HG03571 (cell line): ENCODE measurements around the gene LSM14A.
"Not testable (repeated sequence)": the region's sequence is repeated elsewhere in the genome, so short reads cannot be mapped to it uniquely, and the experiment has no call there.

Source experiments
- ATAC-seq: cut with Tn5 transposase; IDR thresholded peaks from one replicate; pipeline ENCODE4 v1.9.1; 2021; ENCODE audit not compliant: unreplicated experiment

Gene LSM14A

DNA sequence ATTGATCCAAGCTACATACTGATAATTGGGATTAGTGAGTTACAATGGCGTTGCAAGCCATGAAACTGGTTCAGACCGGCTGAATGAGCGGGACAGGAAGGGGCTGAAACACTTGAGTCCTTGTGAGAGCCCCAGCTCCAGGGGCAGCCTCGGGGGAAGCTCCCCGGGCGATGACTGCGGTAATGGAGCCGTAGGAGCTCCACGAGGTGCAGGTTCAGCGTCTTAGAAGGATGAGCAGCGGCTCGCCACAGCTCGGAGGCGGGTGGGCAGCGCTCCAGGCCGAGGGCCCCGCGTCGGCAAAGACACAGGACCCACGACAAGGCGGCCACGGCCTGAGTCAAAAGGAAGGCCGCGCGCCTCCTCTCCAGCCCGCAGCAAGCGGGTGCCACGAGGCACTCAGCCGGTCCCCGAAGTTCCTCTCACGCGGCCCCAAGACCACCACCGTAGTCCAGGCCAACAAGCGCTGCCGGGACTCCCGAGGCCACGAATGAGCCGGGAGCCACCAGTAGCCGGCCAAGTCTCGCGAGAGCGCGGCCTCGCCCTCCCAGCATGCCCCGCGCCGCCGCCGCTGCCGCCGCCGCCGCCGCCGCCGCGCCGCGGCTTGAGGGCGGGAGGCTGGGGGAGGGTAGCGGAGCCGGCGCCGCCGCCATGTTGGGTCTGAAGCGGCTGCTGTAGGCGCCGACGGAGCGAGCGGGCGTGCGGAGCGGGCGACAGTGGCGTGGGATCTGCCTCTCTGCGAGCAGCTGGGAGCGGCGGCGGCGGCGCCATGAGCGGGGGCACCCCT lies at the start of gene LSM14A:
LSM14A (plus strand) TSS at position 628 of the 784 bp plus-strand sequence; CDS start at position 767, 139 bp downstream.
- ATAC-seq, result peak; percentile 67

DNA sequence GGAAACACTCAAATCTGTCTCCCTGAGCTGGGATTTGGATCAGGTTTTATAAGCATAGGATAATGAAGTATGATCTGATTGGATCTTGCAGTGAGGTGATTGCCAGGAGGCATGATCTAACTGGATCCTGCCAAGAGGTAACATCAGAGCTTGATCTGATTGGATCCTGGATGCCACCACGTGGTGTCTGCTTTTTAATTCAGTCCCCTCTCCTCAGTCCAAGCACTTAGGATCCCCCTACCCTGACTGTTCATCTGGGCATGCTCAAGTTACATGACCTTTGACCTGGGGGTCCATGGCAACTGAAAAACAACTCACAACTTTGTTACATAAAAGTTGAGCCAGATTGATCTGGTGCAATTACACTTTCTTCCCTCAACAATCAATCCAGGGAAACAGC lies 47.5 kb upstream of the LSM14A start:
- ATAC-seq, result no peak

GRCh38 chr19:34126966-34127365 lies 45.3 kb upstream of the LSM14A start:
- ATAC-seq, result no peak

DNA sequence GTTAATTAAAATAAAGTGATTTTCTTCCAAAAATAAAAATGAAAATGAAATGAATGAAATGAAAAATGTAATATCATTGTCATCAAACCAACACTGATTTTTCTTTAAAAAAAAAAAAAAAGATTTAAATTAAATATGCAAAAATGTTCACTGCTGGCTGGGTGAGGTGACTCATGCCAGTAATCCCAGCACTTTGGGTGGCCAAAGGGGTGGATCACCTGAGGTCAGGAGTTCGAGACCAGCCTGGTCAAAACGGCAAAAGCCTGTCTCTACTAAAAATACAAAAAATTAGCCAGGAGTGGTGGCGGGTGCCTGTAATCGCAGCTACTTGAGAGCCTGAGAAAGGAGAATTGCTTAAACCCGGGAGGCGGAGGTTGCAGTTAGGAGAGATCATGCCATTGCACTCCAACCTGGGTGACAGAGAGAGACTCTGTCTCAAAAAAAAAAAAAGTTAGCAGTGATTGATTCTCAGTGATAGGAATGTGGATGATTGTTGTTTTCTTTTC lies 44.6 kb upstream of the LSM14A start:
- no peak for ATAC-seq

- no peak for ATAC-seq
These were observed 43.6 kb upstream of the LSM14A start for GRCh38 chr19:34128558-34129250.

DNA sequence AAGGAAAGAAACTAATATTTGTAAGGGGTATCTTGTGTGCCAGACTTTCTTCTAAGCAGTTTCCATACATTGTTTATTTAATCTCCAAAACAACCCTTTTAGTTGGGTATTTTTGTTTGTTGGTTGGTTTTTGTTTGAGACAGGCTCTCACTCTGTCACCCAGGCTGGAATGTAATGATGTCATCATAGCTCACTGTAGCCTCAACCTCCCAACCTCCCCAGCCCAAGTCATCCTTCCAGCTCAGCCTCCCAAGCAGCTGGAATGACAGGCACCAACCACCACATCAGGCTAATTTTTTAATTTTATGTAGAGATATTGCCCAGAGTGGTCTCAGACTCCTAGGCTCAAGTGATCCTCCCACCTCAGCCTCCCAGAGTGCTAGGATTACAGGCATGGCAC lies 41.2 kb upstream of the LSM14A start:
- no peak for ATAC-seq

DNA sequence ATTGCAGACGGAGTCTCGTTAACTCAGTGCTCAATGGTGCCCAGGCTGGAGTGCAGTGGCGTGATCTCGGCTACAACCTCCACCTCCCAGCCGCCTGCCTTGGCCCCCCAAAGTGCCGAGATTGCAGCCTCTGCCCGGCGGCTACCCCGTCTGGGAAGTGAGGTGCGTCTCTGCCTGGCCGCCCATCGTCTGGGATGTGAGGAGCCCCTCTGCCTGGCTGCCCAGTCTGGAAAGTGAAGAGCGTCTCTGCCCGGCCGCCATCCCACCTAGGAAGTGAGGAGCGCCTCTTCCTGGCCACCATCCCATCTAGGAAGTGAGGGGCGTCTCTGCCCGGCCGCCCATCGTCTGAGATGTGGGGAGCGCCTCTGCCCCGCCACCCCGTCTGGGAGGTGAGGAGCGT lies 40.2 kb upstream of the LSM14A start:
- not testable (repeated sequence) for ATAC-seq

- not testable (repeated sequence) for ATAC-seq
These were observed 39.6 kb upstream of the LSM14A start for GRCh38 chr19:34132706-34133105.

DNA sequence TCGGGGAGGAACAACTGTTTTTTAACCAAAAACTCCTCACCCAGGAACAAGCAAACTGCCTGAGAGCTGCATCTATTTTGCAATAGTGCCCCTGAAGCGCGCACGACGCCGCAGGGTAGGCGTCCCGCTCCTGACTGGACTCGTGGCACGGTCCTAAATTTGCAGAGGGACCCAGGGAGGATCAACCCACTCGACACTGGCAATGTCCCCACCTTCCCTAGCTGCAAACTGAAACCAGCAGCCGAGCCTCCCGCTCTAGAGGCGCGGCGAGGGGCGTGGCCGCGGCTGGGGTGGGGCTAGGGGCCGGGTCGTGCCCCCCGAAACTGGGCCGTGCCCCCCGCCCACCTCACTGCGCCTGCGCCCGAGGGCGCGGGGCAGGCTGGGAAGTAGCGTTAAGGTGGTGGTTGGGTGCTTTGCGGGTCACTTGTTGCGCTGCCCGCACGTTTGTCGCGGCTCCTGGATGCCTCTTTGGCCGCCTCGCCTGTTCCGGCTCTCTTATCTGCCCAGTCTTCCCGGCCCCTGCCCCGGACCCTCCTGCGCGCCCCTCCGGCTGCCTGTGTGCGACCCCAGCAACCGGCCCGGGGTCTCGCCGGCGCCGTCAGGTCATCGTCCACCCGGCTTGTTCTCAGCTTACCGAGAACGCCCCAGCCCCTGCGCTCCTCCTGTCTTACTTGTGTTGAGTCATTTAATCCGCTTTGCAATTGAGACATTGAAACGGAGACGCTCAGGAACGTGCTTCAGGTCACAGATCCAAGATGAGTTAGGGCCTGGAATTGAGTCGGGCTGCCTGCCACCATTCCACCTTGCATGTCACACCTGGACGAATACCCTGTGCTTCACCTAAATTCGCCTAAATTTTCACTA lies 37.9 kb upstream of the LSM14A start:
- ATAC-seq, result peak; percentile 77

DNA sequence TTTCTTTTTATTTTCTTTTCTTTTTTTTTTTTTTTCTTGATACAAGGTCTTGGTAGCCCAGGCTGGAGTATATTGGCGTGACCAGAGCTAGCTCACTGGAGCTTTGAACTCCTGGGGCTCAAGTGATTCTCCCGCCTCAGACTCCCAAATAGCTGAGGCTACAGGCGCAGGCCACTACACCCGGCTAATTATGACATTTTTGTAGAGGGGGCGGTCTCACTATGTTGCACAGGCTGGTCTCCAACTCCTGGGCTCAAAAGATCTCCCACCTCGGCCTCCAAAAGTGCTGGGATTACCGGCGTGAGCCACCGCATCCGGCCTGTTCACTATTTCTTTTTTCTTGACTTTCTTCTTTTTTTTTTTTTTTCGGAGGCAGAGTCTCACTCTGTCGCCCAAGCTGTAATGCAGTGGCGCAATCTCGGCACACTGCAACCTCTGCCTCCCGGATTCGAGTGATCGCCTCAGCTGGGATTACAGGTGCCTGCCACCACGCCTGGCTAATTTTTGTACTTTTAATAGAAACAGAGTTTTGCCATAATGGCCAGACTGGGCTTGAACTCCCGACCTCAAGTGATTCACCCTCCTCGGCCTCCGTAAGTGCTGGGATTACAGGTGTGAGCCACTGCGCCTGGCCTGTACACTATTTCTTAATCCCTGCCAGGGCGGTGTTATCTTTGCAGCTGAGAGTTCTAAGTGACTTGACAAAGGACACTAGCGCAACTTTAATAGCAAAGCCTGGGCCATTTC lies 37.1 kb upstream of the LSM14A start:
- ATAC-seq, result no peak

- no peak for ATAC-seq
These were observed 36.3 kb upstream of the LSM14A start for GRCh38 chr19:34135821-34136611.

- ATAC-seq, result no peak
These were observed 31.3 kb upstream of the LSM14A start for GRCh38 chr19:34141025-34141424.

DNA sequence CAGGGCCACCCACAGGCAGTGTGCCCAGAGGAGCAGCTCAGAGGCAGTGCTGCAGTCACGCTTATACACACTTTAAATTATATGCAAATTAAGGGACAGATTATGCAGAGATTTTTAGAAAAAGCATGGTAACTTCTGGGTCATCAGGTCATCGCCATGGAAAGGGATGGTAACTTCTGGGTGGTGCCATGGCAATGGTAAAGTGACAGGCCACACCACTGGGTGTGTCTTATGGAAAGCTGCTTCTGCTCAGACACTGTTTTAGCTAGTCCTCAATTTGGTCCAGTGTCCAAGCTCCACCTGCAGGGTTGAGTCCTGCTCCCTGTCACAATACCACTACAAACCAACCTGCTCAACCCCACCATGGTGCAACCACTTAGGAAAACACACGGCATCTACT lies 29.9 kb upstream of the LSM14A start:
- ATAC-seq, result no peak

DNA sequence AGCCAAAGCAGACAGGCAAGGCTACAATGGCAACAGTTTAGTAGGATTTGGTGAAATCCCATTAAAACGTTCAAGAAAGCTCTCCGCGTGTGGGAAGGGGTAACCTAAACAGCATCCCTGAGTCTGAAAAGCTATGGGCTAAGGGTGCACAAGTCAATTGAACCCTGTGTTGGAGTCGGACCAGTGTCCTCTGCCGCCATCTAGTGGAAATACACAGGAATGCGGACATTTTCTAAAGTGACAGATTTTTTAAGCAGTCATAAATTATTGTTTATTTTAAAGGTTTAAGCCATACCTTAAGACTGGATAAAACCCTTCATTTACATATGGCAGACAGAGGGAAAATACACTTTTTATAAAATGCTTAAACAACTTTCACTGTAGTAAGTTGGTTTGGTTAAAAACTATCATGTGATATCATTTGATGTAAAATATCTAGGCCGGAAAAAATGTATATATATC lies 26.5 kb upstream of the LSM14A start:
- no peak for ATAC-seq

- ATAC-seq, result no peak
These were observed 23.6 kb upstream of the LSM14A start for GRCh38 chr19:34148658-34149185.

DNA sequence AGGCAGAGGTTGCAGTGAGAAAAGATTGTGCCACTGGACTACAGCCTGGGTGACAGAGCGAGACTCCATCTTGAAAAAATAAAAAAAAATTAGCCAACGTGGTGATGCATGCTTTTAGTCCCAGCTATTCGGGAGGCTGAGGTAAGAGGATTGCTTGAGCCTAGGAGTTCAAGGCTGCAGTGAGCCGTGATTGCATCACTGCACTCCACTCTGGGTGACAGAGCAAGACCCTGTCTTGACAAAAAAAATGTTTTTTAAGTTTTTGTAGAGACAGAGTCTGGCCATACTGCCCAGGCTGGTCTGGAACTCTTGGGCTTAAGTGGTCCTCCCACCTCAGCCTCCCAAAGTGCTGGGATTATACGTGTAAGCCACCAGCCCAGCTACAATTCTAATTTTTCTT lies 22.4 kb upstream of the LSM14A start:
- no peak for ATAC-seq

GRCh38 chr19:34150558-34150957 lies 21.7 kb upstream of the LSM14A start:
- ATAC-seq, result no peak

DNA sequence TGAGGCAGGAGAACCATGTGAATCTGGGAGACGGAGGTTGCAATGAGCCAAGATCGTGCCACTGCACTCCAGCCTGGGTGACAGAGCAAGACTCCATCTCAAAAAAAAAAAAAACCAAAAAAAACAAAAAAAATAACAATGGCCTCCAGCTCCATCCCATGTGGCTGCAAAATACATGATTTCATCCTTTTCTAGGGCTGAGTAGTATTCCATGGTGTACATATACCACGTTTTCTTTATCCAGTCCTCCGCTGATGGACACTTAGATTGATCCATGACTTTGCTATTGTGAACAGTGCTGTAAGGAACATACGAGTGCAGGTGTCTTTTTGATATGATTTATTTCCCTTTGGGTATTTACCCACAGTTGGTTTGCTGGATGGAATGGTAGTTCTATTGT lies 20.9 kb upstream of the LSM14A start:
- no peak for ATAC-seq

DNA sequence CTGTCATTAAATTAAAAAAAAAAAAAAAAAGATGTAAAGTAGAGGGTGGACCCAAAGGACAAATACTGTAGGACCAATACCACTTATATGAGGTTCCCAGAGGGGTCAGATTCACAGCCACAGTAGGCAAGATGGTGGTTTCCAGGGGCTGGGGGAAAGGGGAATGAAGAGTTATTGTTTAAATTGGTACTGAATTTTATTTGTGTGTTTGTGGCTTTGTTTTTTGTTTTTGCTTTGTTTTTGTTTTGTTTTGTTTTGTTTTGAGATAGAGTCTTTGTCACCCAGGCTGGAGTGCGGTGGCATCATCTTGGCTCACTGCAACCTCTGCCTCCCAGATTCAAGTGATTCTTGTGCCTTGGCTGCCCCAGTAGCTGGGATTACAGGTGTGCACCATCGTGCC lies 17.9 kb upstream of the LSM14A start:
- no peak for ATAC-seq
